ENCODE data around the gene STAC. TPM values are rescaled to one million over a fixed set of nuclear protein-coding genes. Genes with fewer than 3 reads are reported as not detected.

Gene STAC
- total RNA-seq, 1 experiment from 2014 or later, result not detected

GRCh38 chr3:36543276-36543997 is 163.1 kb downstream of the STAC start:
- H3K36me3 ChIP-seq (ENCODE audit: insufficient read depth, low read length), result no peaks in the 10 kb centered on the region
- H3K27ac ChIP-seq (ENCODE audit: low read length), result no peak overlapping the region
- H3K9ac ChIP-seq (ENCODE audit: low read length), result no peak overlapping the region
- H3K79me2 ChIP-seq (ENCODE audit: low read length), result no peaks in the 10 kb centered on the region
- H2AFZ ChIP-seq (ENCODE audit: low read length), result no peak overlapping the region
- DNase-seq, result no peak
- no peaks in the 10 kb centered on the region for H4K20me1 ChIP-seq (ENCODE audit: insufficient read depth, low read depth, low read length)
- H3K4me2 ChIP-seq (ENCODE audit: low read depth, low read length, poor library complexity, severe bottlenecking), result no peak overlapping the region
- H3K4me1 ChIP-seq (ENCODE audit: low read length), result no peaks in the 10 kb centered on the region
- H3K27me3 ChIP-seq (ENCODE audit: low read length), result no peaks in the 10 kb centered on the region
- H3K9me2 ChIP-seq (replicated peaks; ENCODE audit: insufficient read depth, low read length), result no peaks in the 10 kb centered on the region
- H3K4me3 ChIP-seq (ENCODE audit: low read length), result no peak overlapping the region
- no peaks in the 10 kb centered on the region; the same call in 1 of the 2 replicates for H3K9me3 ChIP-seq (ENCODE audit: low read length)

GRCh38 chr3:36546226-36546625 is 165.9 kb downstream of the STAC start:
- H4K20me1 ChIP-seq (ENCODE audit: insufficient read depth, low read depth, low read length), result no peaks in the 10 kb centered on the region
- DNase-seq, result no peak
- no peak overlapping the region for H3K9ac ChIP-seq (ENCODE audit: low read length)
- no peaks in the 10 kb centered on the region; the same call in 1 of the 2 replicates for H3K9me3 ChIP-seq (ENCODE audit: low read length)
- H3K79me2 ChIP-seq (ENCODE audit: low read length), result no peaks in the 10 kb centered on the region
- no peak overlapping the region for H2AFZ ChIP-seq (ENCODE audit: low read length)
- no peaks in the 10 kb centered on the region for H3K27me3 ChIP-seq (ENCODE audit: low read length)
- no peak overlapping the region for H3K4me3 ChIP-seq (ENCODE audit: low read length)
- H3K27ac ChIP-seq (ENCODE audit: low read length), result no peak overlapping the region
- H3K36me3 ChIP-seq (ENCODE audit: insufficient read depth, low read length), result no peaks in the 10 kb centered on the region
- H3K4me1 ChIP-seq (ENCODE audit: low read length), result no peaks in the 10 kb centered on the region
- H3K4me2 ChIP-seq (ENCODE audit: low read depth, low read length, poor library complexity, severe bottlenecking), result no peak overlapping the region
- no peaks in the 10 kb centered on the region for H3K9me2 ChIP-seq (replicated peaks; ENCODE audit: insufficient read depth, low read length)

GRCh38 chr3:36548712-36549111 is 168.4 kb downstream of the STAC start:
- no peak overlapping the region for H2AFZ ChIP-seq (ENCODE audit: low read length)
- no peaks in the 10 kb centered on the region for H3K36me3 ChIP-seq (ENCODE audit: insufficient read depth, low read length)
- no peaks in the 10 kb centered on the region for H3K79me2 ChIP-seq (ENCODE audit: low read length)
- no peak overlapping the region for H3K4me3 ChIP-seq (ENCODE audit: low read length)
- no peaks in the 10 kb centered on the region for H3K27me3 ChIP-seq (ENCODE audit: low read length)
- DNase-seq, result no peak
- H3K9me3 ChIP-seq (ENCODE audit: low read length), result no peaks in the 10 kb centered on the region; the same call in 1 of the 2 replicates
- no peak overlapping the region for H3K9ac ChIP-seq (ENCODE audit: low read length)
- no peaks in the 10 kb centered on the region for H3K9me2 ChIP-seq (replicated peaks; ENCODE audit: insufficient read depth, low read length)
- no peak overlapping the region for H3K4me2 ChIP-seq (ENCODE audit: low read depth, low read length, poor library complexity, severe bottlenecking)
- H3K27ac ChIP-seq (ENCODE audit: low read length), result no peak overlapping the region
- no peaks in the 10 kb centered on the region for H4K20me1 ChIP-seq (ENCODE audit: insufficient read depth, low read depth, low read length)
- H3K4me1 ChIP-seq (ENCODE audit: low read length), result no peaks in the 10 kb centered on the region

DNA sequence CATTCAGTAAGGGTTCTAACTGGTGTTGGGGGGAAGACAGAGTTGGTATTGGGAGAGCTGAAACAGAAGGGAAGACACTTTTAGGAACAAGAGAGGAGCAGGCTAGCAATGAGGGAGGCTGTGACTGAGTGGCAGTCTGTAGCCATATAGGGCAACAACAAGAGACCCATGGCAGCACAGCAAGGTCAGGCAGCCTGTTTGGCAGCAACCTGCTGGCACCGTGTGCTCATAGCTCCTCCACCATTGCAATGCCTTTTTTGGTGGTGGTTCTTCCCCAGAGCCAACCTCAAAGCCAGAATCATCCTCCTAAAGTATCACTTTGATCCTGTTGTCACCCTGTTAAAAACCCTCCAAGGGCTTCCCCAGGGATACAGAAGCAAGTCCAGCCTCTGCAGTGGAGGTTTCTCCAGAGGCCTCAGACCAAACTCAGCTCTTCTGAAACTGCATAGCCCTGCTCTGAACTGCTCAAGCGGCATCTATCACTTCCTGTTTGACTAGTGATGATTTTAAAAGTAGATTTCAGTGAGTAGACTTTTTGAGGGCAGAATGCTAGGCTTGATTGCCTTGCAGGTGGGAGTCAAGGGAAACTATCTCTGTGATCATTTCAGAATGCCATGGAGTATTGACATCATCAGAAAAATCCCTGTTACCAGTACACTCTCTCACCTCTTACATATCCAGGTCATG is 176.9 kb downstream of the STAC start:
- Histone ChIP-seq H4K20me1 (ENCODE audit: insufficient read depth, low read depth, low read length) (no peaks in the 10 kb centered on the region), H2AFZ (ENCODE audit: low read length) (peak overlapping the region; percentile 69; the same call in 1 of the 2 replicates)

GRCh38 chr3:36557708-36558421 is 177.6 kb downstream of the STAC start:
- Histone ChIP-seq H3K9me3 (ENCODE audit: low read length) (no peaks in the 10 kb centered on the region), H3K27ac (ENCODE audit: low read length) (no peak overlapping the region)

More for the DNA sequence above, 176.9 kb downstream of the STAC start:
- Histone ChIP-seq H3K4me2 (ENCODE audit: low read depth, low read length, poor library complexity, severe bottlenecking) (no peak overlapping the region), H3K4me3 (ENCODE audit: low read length) (no peak overlapping the region), H3K27me3 (ENCODE audit: low read length) (no peaks in the 10 kb centered on the region; the same call in 1 of the 2 replicates), H3K79me2 (ENCODE audit: low read length) (no peaks in the 10 kb centered on the region), H3K4me1 (ENCODE audit: low read length) (no peaks in the 10 kb centered on the region), H3K9ac (ENCODE audit: low read length) (no peak overlapping the region), H3K27ac (ENCODE audit: low read length) (no peak overlapping the region), H3K36me3 (ENCODE audit: insufficient read depth, low read length) (no peaks in the 10 kb centered on the region), H3K9me2 (replicated peaks; ENCODE audit: insufficient read depth, low read length) (no peaks in the 10 kb centered on the region), H3K9me3 (ENCODE audit: low read length) (no peaks in the 10 kb centered on the region)
- peak; percentile 45 for DNase-seq

GRCh38 chr3:36558961-36559360 is 178.7 kb downstream of the STAC start:
- Histone ChIP-seq H3K4me2 (ENCODE audit: low read depth, low read length, poor library complexity, severe bottlenecking) (no peak overlapping the region), H3K9me2 (replicated peaks; ENCODE audit: insufficient read depth, low read length) (no peaks in the 10 kb centered on the region), H2AFZ (ENCODE audit: low read length) (no peak overlapping the region), H3K4me1 (ENCODE audit: low read length) (no peaks in the 10 kb centered on the region), H3K9me3 (ENCODE audit: low read length) (no peaks in the 10 kb centered on the region), H3K36me3 (ENCODE audit: insufficient read depth, low read length) (no peaks in the 10 kb centered on the region), H3K4me3 (ENCODE audit: low read length) (no peak overlapping the region), H3K9ac (ENCODE audit: low read length) (no peak overlapping the region), H4K20me1 (ENCODE audit: insufficient read depth, low read depth, low read length) (no peaks in the 10 kb centered on the region), H3K27ac (ENCODE audit: low read length) (no peak overlapping the region), H3K27me3 (ENCODE audit: low read length) (no peaks in the 10 kb centered on the region; the same call in 1 of the 2 replicates), H3K79me2 (ENCODE audit: low read length) (no peaks in the 10 kb centered on the region)
- no peak for DNase-seq

More at GRCh38 chr3:36557708-36558421, 177.6 kb downstream of the STAC start:
- no peak for DNase-seq
- Histone ChIP-seq H3K4me3 (ENCODE audit: low read length) (no peak overlapping the region), H3K9ac (ENCODE audit: low read length) (no peak overlapping the region), H3K79me2 (ENCODE audit: low read length) (no peaks in the 10 kb centered on the region), H2AFZ (ENCODE audit: low read length) (no peak overlapping the region; the same call in 1 of the 2 replicates), H3K27me3 (ENCODE audit: low read length) (no peaks in the 10 kb centered on the region; the same call in 1 of the 2 replicates), H3K9me2 (replicated peaks; ENCODE audit: insufficient read depth, low read length) (no peaks in the 10 kb centered on the region), H3K4me1 (ENCODE audit: low read length) (no peaks in the 10 kb centered on the region), H3K4me2 (ENCODE audit: low read depth, low read length, poor library complexity, severe bottlenecking) (no peak overlapping the region), H3K36me3 (ENCODE audit: insufficient read depth, low read length) (no peaks in the 10 kb centered on the region), H4K20me1 (ENCODE audit: insufficient read depth, low read depth, low read length) (no peaks in the 10 kb centered on the region)

- DNase-seq, result no peak
- Histone ChIP-seq H3K27me3 (ENCODE audit: low read length) (no peaks in the 10 kb centered on the region; the same call in 1 of the 2 replicates), H3K9ac (ENCODE audit: low read length) (no peak overlapping the region), H3K9me3 (ENCODE audit: low read length) (no peaks in the 10 kb centered on the region), H2AFZ (ENCODE audit: low read length) (no peak overlapping the region), H3K4me1 (ENCODE audit: low read length) (no peaks in the 10 kb centered on the region), H3K9me2 (replicated peaks; ENCODE audit: insufficient read depth, low read length) (no peaks in the 10 kb centered on the region), H3K4me2 (ENCODE audit: low read depth, low read length, poor library complexity, severe bottlenecking) (no peak overlapping the region), H3K79me2 (ENCODE audit: low read length) (no peaks in the 10 kb centered on the region), H3K27ac (ENCODE audit: low read length) (no peak overlapping the region), H3K4me3 (ENCODE audit: low read length) (no peak overlapping the region), H4K20me1 (ENCODE audit: insufficient read depth, low read depth, low read length) (no peaks in the 10 kb centered on the region), H3K36me3 (ENCODE audit: insufficient read depth, low read length) (no peaks in the 10 kb centered on the region)
Observed at GRCh38 chr3:36560685-36561084, 180.4 kb downstream of the STAC start.

DNA sequence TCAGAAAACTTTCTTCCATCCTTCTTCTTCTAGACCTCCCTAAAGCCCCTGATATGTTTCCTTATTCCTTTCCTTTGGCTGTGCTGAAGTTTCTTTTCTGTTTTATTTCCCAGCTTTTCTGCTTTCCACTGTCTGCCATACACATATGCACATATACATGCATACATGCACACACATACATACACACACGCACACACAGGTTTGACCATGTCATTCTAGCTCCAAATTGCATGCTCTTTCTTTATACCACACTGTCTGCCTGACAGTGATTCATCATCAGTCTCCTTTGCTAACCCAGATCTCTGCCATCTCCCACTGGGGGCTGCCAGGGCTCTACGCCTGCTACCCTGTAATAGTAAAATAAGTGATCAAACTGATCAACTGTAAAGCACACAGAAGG is 181.3 kb downstream of the STAC start:
- no peak overlapping the region for H3K4me2 ChIP-seq (ENCODE audit: low read depth, low read length, poor library complexity, severe bottlenecking)
- no peaks in the 10 kb centered on the region for H4K20me1 ChIP-seq (ENCODE audit: insufficient read depth, low read depth, low read length)
- no peaks in the 10 kb centered on the region for H3K9me3 ChIP-seq (ENCODE audit: low read length)
- H3K79me2 ChIP-seq (ENCODE audit: low read length), result no peaks in the 10 kb centered on the region
- no peak for DNase-seq
- no peak overlapping the region for H3K4me3 ChIP-seq (ENCODE audit: low read length)
- no peaks in the 10 kb centered on the region for H3K36me3 ChIP-seq (ENCODE audit: insufficient read depth, low read length)
- no peak overlapping the region for H2AFZ ChIP-seq (ENCODE audit: low read length)
- H3K9me2 ChIP-seq (replicated peaks; ENCODE audit: insufficient read depth, low read length), result no peaks in the 10 kb centered on the region
- no peaks in the 10 kb centered on the region; the same call in 1 of the 2 replicates for H3K27me3 ChIP-seq (ENCODE audit: low read length)
- H3K4me1 ChIP-seq (ENCODE audit: low read length), result no peaks in the 10 kb centered on the region
- no peak overlapping the region for H3K9ac ChIP-seq (ENCODE audit: low read length)
- H3K27ac ChIP-seq (ENCODE audit: low read length), result no peak overlapping the region

Data from Karpas-422 (cell line).